Tibial artery (tissue), 4 donors: ENCODE data around the gene TLCD2.

Experiments used
- DNase-seq, 2 donors: peaks; one replicate each; pipeline ENCODE4 v3.0.0-alpha.2; 2019
- H3K27ac ChIP-seq, 2 donors: fragments of 200-600 bp; sonication (generic) in 1 of 2; 1 replicate in 1 of 2; 2 replicates in 1 of 2; pipeline ENCODE4 v1.5.1; 2018 to 2019; ENCODE audit warnings: mild to moderate bottlenecking in 1 of 2
- H3K27me3 ChIP-seq, 2 donors: fragments of 200-600 bp; sonication (generic) in 1 of 2; one replicate each; pipeline versions ENCODE4 v1.5.1 to v1.6.0; 2016 to 2019
- H3K36me3 ChIP-seq, 3 donors: fragments of 200-600 bp; sonication (generic) in 2 of 3; one replicate each; pipeline ENCODE4 v1.5.1; 2016 to 2019; ENCODE audit warnings: mild to moderate bottlenecking in 2 of 3
- H3K4me1 ChIP-seq, 4 donors: fragments of 200-600 bp; sonication (generic) in 2 of 4; 1 replicate in 3 of 4; 2 replicates in 1 of 4; pipeline ENCODE4 v1.5.1; 2016 to 2019
- H3K4me3 ChIP-seq, 2 donors: fragments of 200-600 bp; sonication (generic) in 1 of 2; 1 replicate in 1 of 2; 2 replicates in 1 of 2; pipeline ENCODE4 v1.5.1; 2018 to 2019; ENCODE audit warnings: mild to moderate bottlenecking in 2 of 2
- H3K9me3 ChIP-seq, 3 donors: fragments of 200-600 bp; sonication (generic) in 1 of 3; one replicate each; pipeline ENCODE4 v1.5.1; 2016 to 2019
- CTCF ChIP-seq, 2 experiments: fragments of 200-600 bp in 1 of 2; fragments of 450-650 bp in 1 of 2; IDR thresholded peaks; one replicate each; pipeline ENCODE4 v1.5.1; 2017 to 2019; ENCODE audit warnings: antibody characterized with exemption in 2 of 2, mild to moderate bottlenecking in 1 of 2, moderate library complexity in 1 of 2
- intact Hi-C: fragments of 100-400 bp; cut with DNase I; formaldehyde crosslinking; loops from one replicate; pipeline ENCODE4 v1.15.0; 2023; ENCODE audit warnings: low total_unique reads

The TLCD2 gene

DNA sequence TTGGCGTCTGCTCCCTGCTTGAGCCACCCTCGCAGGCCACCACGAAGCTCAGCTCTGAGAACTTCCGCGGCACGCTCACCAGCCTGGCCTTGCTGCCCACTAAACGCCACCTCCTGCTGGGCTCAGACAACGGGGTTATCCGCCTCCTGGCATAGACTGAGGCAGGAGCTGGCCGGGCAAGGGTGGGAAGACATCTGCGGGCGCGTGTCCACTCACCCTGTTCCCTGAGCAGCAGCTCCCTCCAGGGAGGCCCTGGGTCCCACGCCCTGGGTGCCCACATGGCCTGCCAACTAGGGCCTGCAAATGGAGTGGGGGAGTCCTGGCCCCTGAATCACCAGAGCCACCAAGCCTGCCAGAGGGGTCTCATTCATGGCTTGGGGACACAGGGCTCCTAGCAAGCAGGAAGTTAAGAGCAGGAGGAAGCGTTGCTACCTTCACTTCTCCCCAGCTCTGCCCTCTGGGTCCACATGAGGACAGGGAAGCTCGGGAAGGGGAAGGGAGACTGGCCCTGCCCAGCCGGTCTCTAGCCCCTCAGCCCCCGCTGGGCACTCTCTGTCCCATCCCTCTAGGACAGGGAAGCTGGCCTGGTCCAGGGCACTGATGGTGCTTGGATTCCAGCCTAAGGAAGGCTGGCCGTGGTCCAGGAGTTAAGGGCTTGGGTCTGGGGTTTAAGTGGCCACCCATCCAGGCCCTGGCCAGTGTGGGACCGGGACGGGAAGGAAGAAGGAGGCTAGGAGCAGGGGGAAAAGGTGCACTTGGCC lies 27.5 kb upstream of the TLCD2 start:
- Histone ChIP-seq H3K27ac (no peak overlapping the region), H3K4me3 (no peak overlapping the region), H3K36me3 (peaks cover 19 to 58% (median 44%) of the 10 kb centered on the region in 3 donors), H3K9me3 (no peaks in the 10 kb centered on the region), H3K4me1 (peaks cover 0 to 8% (median 4%) of the 10 kb centered on the region in 4 donors), H3K27me3 (no peaks in the 10 kb centered on the region)
- no peak for DNase-seq
- no peak for TF ChIP-seq CTCF (IDR thresholded peaks at IDR 0.05)
- intact Hi-C loops = no loop called here

DNA sequence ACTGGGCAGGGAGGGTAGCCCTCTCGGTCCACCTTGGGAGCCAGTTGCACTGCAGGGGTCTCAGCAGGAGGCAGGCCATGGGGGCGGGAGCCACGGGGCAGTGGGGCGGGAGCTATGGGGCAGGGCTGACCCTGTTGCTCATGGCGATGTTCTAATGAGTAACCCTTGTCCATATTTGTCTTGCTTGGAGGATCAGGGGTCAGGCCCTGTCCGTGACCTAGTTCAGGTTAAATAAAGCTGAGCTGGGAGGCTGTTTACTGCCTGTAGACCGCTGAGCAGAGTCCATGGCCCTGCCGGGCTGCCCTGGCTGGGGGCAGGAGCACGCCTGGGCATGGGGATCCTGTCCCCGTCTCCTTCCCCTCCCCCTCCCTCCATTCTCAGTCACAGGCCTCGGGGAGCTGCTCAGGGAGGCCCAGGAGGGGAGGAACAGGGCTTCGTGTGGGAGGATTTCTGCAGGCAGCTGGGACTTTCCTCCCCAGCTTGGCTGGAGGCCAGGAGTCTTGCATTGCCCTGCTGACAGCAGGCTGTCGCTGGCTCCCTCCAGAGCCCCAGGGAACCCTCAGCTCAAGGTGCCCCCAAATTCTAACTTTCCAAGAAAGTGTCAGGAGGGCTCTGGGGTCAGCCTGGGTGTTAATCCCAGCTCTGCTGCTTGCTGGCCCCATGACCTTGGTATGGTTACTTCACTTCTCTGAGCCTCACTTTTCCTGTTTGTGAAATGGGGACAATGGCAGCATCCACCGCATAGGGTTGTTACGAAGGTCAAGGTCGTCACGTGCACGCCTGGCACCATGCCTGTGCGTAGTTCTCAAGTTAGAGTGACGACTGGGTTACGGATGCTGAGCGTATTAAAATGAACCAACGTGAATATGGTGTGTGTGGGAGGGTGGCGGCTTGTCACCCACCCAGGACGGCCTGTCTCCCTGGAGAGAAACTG lies 26.4 kb upstream of the TLCD2 start:
- TF ChIP-seq CTCF (IDR thresholded peaks at IDR 0.05) = no peak
- no peak overlapping the region for H3K4me3 ChIP-seq
- DNase-seq = peak in 1 of 2 donors; percentile 66
- H3K27ac ChIP-seq = no peak overlapping the region
- peaks cover 0 to 8% (median 4%) of the 10 kb centered on the region in 4 donors for H3K4me1 ChIP-seq
- no peaks in the 10 kb centered on the region for H3K9me3 ChIP-seq
- intact Hi-C loops = no loop called here
- peaks cover 19 to 67% (median 50%) of the 10 kb centered on the region in 3 donors for H3K36me3 ChIP-seq
- H3K27me3 ChIP-seq = no peaks in the 10 kb centered on the region

DNA sequence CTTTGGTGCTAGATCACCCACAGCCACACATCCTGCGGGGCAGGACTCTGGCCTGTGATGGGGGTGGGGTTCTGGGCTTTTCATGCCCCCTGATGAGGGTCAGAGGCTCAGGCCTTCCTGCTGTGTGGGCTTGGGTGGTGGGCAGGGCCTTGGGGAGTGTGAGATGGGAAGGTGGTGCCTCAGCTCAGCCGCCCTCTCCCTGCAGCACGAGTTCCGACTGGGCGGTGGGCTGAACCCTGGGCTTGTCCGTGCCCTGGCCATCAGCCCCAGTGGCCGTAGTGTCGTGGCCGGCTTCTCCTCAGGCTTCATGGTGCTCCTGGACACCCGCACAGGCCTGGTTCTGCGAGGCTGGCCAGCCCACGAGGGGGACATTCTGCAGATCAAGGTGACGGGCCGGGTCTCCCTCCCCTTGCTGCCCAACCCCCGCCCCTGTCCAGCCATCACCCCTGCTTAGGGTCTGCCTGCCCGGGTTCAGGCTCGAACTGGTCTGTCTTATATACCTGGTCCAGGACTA lies 25.7 kb upstream of the TLCD2 start:
- Histone ChIP-seq H3K9me3 (no peaks in the 10 kb centered on the region), H3K27me3 (no peaks in the 10 kb centered on the region), H3K4me3 (no peak overlapping the region), H3K36me3 (peaks cover 24 to 74% (median 54%) of the 10 kb centered on the region in 3 donors), H3K4me1 (peaks cover 0 to 10% (median 4%) of the 10 kb centered on the region in 4 donors), H3K27ac (no peak overlapping the region)
- intact Hi-C loops = no loop called here
- DNase-seq = no peak
- no peak for TF ChIP-seq CTCF (IDR thresholded peaks at IDR 0.05)

- intact Hi-C loops = no loop called here
- DNase-seq = no peak
- Histone ChIP-seq H3K4me1 (peaks cover 0 to 15% (median 6%) of the 10 kb centered on the region in 4 donors), H3K27ac (no peak overlapping the region), H3K27me3 (no peaks in the 10 kb centered on the region), H3K36me3 (peaks cover 26 to 79% (median 58%) of the 10 kb centered on the region in 3 donors), H3K4me3 (no peak overlapping the region), H3K9me3 (no peaks in the 10 kb centered on the region)
- no peak for TF ChIP-seq CTCF (IDR thresholded peaks at IDR 0.05)
Observed at GRCh38 chr17:1735418-1735817, 25.2 kb upstream of the TLCD2 start.

DNA sequence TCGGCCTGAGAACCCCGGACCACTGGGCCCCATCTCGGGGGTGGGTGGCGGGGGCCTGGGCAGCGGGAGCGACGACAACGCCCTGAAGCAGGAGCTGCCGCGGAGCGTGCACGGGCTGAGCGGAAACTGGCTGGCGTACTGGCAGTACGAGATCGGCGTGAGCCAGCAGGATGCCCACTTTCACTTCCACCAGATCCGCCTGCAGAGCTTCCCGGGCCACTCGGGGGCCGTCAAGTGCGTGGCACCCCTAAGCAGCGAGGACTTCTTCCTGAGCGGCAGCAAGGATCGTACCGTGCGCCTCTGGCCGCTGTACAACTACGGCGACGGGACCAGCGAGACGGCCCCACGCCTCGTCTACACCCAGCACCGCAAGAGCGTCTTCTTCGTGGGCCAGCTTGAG lies 23.6 kb upstream of the TLCD2 start:
- Histone ChIP-seq H3K4me1 (peaks cover 0 to 19% (median 9%) of the 10 kb centered on the region in 4 donors), H3K9me3 (no peaks in the 10 kb centered on the region), H3K4me3 (no peak overlapping the region), H3K36me3 (peaks cover 26 to 94% (median 66%) of the 10 kb centered on the region in 3 donors), H3K27me3 (no peaks in the 10 kb centered on the region), H3K27ac (no peak overlapping the region)
- no peak for TF ChIP-seq CTCF (IDR thresholded peaks at IDR 0.05)
- intact Hi-C loops = no loop called here
- no peak for DNase-seq
